Activated B cell treated with CpG ODN at 0.5 μM for 24 hours (primary cell): ENCODE measurements around the gene LRRC45. TPM values are rescaled to one million over a fixed set of nuclear protein-coding genes. Genes with fewer than 3 reads are reported as not detected.

Source experiments
- ATAC-seq: fragments of 200-7000 bp; cut with Tn5 transposase; one replicate; pipeline ENCODE4 v1.10.0; 2021; ENCODE audit warnings: low read depth, mild to moderate bottlenecking, moderate library complexity
- CTCF ChIA-PET: fragments of 350-600 bp; sonication (Branson Sonifier 250); formaldehyde crosslinking; loops from one replicate; lab custom pipeline; 2021; ENCODE audit warnings: antibody characterized with exemption; lab: Charles Lee
- POLR2A ChIA-PET: fragments of 350-600 bp; sonication (Branson Sonifier 250); formaldehyde crosslinking; loops from one replicate; lab custom pipeline; 2021; ENCODE audit warnings: antibody characterized with exemption; lab: Charles Lee
- DNase-seq: peaks from one replicate; pipeline ENCODE4 v3.0.0; 2022
- H3K27ac Mint-ChIP-seq: one replicate; pipeline ENCODE4 v1.8.0; 2020; ENCODE audit warnings: mixed read lengths
- H3K27me3 Mint-ChIP-seq: one replicate; pipeline ENCODE4 v1.8.0; 2021; ENCODE audit warnings: mixed read lengths
- H3K36me3 Mint-ChIP-seq: one replicate; pipeline ENCODE4 v1.8.0; 2021; ENCODE audit warnings: low read depth, mixed read lengths
- H3K4me1 Mint-ChIP-seq: one replicate; pipeline ENCODE4 v1.8.0; 2021; ENCODE audit warnings: mixed read lengths
- H3K4me3 Mint-ChIP-seq: one replicate; pipeline ENCODE4 v1.8.0; 2020; ENCODE audit warnings: mild to moderate bottlenecking, mixed read lengths
- H3K9me3 Mint-ChIP-seq: one replicate; pipeline ENCODE4 v1.8.0; 2020; ENCODE audit warnings: mixed read lengths
- intact Hi-C: fragments of 100-400 bp; cut with micrococcal nuclease; formaldehyde crosslinking; loops from one replicate; pipeline ENCODE4 v1.15.1; 2024
- total RNA-seq: library from RNA; stranded (reverse); gene quantifications from 2 replicates; pipeline ENCODE4 v1.2.3, GENCODE V29; 2022
- TF ChIP-seq, protein P1 (sequence below): fragments of 200-600 bp; IDR thresholded peaks from one replicate; pipeline ENCODE4 v1.8.0; 2022; ENCODE audit warnings: antibody characterized with exemption, mild to moderate bottlenecking

The LRRC45 gene
- total RNA-seq, 1 donor from 2014 or later, result 10.6 TPM

DNA sequence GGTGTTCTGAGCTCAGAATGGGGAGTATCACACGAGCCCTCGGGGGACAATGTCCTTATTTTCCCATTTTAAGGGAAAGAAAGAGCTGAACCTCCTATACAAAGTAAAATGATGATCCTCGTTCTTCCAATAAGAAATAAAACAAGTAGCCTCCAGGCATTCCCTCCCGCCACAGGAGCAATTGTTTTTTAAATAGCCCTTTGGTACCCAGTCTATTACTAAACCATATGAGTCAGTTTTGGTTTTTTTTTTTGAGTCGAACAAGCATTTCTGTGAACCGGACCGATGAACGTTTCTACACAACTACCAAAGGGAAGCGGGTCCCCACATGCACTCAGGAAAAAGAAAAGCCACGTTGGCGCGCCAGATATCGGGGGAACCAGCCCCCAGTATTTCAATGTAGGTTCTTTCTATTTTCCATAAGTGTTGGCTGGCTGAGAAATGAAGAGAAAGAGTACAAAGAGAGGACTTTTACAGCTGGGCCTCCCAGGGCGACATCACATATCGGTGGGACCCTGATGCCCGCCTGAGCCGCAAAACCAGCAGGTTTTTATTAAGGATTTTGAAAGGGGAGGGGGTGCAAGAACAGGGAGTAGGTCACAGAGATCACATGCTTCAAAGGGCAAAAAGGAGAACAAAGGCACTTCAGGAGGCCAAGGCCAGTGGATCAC, 18.2 kb downstream of the LRRC45 start:
- CTCF ChIA-PET, result interaction anchor here (1.1 kb wide), 1 partner anchor 11 kb away, joined by 4 read pairs; no protein-coding TSS in a partner anchor
- DNase-seq (no peak), ATAC-seq (no peak)
- Mint-ChIP-seq H3K27ac (no peak overlapping the region), H3K4me3 (no peak overlapping the region), H3K27me3 (no peaks in the 10 kb centered on the region), H3K36me3 (no peaks in the 10 kb centered on the region), H3K9me3 (no peaks in the 10 kb centered on the region), H3K4me1 (peaks cover 16% of the 10 kb centered on the region)
- intact Hi-C loops, result no loop called here
- TF ChIP-seq, protein P1, sequence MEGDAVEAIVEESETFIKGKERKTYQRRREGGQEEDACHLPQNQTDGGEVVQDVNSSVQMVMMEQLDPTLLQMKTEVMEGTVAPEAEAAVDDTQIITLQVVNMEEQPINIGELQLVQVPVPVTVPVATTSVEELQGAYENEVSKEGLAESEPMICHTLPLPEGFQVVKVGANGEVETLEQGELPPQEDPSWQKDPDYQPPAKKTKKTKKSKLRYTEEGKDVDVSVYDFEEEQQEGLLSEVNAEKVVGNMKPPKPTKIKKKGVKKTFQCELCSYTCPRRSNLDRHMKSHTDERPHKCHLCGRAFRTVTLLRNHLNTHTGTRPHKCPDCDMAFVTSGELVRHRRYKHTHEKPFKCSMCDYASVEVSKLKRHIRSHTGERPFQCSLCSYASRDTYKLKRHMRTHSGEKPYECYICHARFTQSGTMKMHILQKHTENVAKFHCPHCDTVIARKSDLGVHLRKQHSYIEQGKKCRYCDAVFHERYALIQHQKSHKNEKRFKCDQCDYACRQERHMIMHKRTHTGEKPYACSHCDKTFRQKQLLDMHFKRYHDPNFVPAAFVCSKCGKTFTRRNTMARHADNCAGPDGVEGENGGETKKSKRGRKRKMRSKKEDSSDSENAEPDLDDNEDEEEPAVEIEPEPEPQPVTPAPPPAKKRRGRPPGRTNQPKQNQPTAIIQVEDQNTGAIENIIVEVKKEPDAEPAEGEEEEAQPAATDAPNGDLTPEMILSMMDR, result no peak
- POLR2A ChIA-PET, result no interaction called here

DNA sequence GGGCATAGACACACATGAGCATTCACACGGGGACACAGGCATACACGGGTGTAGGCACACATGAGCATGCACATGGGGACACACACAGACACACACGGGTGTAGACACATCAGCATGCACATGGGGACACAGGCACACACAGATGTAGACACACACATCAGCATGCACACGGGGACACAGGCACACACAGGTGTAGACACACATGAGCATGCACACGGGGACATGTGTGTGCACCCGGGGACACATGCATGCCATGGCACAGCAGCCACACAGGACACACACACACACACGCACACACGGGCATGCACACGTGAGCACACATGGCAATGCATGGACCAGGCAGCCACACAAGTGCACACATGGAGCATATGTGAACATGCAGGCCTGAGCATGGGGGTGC, 19.5 kb downstream of the LRRC45 start:
- DNase-seq, result no peak
- peaks cover 8% of the 10 kb centered on the region for H3K36me3 Mint-ChIP-seq
- no peak overlapping the region for H3K27ac Mint-ChIP-seq
- TF ChIP-seq, protein P1, result no peak
- no peak for ATAC-seq
- H3K27me3 Mint-ChIP-seq, result no peaks in the 10 kb centered on the region
- ChIA-PET POLR2A (interaction anchor here (1.0 kb wide), 1 partner anchor 56 kb away, joined by 3 read pairs; no protein-coding TSS in a partner anchor), CTCF (no interaction called here)
- peaks cover 9% of the 10 kb centered on the region for H3K4me1 Mint-ChIP-seq
- intact Hi-C loops, result no loop called here
- no peaks in the 10 kb centered on the region for H3K9me3 Mint-ChIP-seq
- no peak overlapping the region for H3K4me3 Mint-ChIP-seq

DNA sequence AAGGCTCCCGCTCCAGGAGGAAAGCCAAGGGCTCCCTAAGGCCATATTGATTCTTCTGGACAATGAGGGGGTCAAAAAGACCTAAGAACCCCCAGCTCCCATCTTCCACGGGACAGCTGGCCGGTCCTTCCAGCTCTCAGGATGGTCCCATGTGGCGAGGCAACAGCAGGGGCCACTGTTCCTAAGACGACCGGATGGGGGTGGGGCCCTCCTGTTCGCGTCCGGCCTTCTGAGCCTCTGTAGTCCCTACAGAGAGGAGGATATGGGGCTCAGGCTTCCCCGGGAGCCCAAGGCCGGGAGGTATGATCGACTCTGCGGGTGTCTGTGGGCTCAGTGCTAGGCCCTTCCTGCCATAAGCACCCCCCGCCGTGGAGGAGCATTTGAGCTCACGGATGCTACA, 20.4 kb downstream of the LRRC45 start:
- POLR2A ChIA-PET, result interaction anchor here (0.6 kb wide), 1 partner anchor 147 kb away, joined by 3 read pairs; no protein-coding TSS in a partner anchor
- no peak for DNase-seq
- ATAC-seq, result no peak
- H3K27me3 Mint-ChIP-seq, result no peaks in the 10 kb centered on the region
- no peaks in the 10 kb centered on the region for H3K9me3 Mint-ChIP-seq
- H3K27ac Mint-ChIP-seq, result no peak overlapping the region
- H3K36me3 Mint-ChIP-seq, result peaks cover 12% of the 10 kb centered on the region
- intact Hi-C loops, result no loop called here
- no peak overlapping the region for H3K4me3 Mint-ChIP-seq
- CTCF ChIA-PET, result no interaction called here
- H3K4me1 Mint-ChIP-seq, result peaks cover 4% of the 10 kb centered on the region
- TF ChIP-seq, protein P1, result no peak

DNA sequence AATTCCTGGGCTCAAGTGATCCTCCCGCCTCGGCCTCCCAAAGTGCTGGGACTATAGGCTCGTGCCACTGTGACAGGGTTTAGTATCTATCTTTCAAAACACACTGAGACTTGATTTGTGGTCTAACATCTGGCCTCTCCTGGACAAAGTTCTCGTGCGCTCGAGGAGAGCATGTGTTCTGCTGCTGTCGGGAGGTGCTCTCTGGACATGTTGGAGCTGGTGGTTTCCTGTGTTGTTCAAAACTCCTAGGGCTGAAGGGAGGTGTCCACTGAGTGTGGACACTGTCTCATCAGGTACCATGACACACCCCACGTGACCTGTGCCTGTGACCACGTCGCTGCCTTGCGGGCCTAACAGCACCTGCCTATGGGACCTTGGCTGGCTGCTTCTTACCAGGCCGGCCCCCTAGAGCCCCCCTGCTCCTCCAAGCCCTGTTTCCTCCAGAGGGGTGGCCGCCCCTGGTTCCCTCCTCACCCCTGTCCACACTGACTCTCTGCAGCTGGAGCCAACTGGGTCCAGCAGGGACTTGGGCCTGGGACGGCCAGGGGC, 22.9 kb downstream of the LRRC45 start:
- DNase-seq (no peak), ATAC-seq (no peak)
- Mint-ChIP-seq H3K36me3 (peaks cover 14% of the 10 kb centered on the region), H3K27ac (no peak overlapping the region), H3K9me3 (no peaks in the 10 kb centered on the region), H3K4me3 (no peak overlapping the region), H3K4me1 (peaks cover 8% of the 10 kb centered on the region), H3K27me3 (no peaks in the 10 kb centered on the region)
- intact Hi-C loops, result no loop called here
- ChIA-PET POLR2A (no interaction called here), CTCF (no interaction called here)
- TF ChIP-seq, protein P1, result no peak

DNA sequence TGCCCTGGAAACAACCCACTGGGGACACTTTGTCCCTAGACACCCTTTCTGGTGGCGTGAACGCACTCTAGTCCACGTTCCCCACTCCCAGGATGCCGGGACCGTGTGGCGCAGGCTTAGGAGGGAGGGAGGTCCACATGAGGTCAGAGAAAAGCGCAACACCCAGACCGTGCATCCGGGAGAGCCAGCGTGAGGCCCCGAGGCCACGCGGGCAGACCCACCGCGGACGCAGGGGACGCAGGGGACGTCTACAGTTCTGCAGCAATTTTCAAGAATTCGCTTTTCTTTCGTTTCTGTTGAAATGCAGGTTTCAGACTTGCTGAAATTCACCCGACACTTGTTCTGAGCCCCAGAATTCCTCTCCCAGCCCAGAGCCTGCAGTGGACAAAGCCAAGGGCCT, 23.8 kb downstream of the LRRC45 start:
- Mint-ChIP-seq H3K4me1 (peaks cover 8% of the 10 kb centered on the region), H3K36me3 (peaks cover 14% of the 10 kb centered on the region), H3K4me3 (no peak overlapping the region), H3K27me3 (no peaks in the 10 kb centered on the region), H3K9me3 (no peaks in the 10 kb centered on the region), H3K27ac (no peak overlapping the region)
- ChIA-PET POLR2A (no interaction called here), CTCF (interaction anchor here (1.3 kb wide), 1 partner anchor 9 kb away, joined by 4 read pairs; the partner anchor contains the start of gene DCXR)
- DNase-seq (no peak), ATAC-seq (no peak)
- TF ChIP-seq, protein P1, result no peak
- intact Hi-C loops, result no loop called here
